Measurements from ENCODE around the gene OR52E1. TPM values are rescaled to one million over a fixed set of nuclear protein-coding genes. Genes with fewer than 3 reads are reported as not detected.
"Not testable (repeated sequence)": the region's sequence is repeated elsewhere in the genome, so short reads cannot be mapped to it uniquely, and the experiment has no call there.

The OR52E1 gene
- not detected for total RNA-seq

DNA sequence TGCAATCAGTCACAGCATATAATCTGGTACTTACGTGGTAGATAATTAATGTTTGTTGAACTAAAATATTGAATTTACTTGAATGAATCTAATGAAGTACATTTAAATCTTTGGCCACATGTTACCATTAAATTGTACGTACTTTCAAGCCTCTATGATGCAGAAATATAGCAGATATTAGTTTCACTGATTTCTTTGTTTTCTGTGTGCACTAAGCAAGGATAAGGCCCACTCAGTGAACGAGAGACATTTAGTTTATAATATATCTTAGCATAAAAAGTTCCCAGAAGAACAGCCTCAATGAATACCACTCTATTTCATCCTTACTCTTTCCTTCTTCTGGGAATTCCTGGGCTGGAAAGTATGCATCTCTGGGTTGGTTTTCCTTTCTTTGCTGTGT is at the start of gene OR52E1:
OR52E1 (plus strand) TSS at position 301 of the 400 bp plus-strand sequence.
- Mint-ChIP-seq H3K4me1 (no peaks in the 10 kb centered on the region), H3K27ac (no peak within 1 kb of the TSS), H3K36me3 (ENCODE audit: low read depth) (no peaks in the 10 kb centered on the region), H3K9me3 (no peaks in the 10 kb centered on the region), H3K27me3 (no peaks in the 10 kb centered on the region), H3K4me3 (no peak within 1 kb of the TSS)
- POLR2A ChIA-PET = no interaction called here
- CTCF ChIA-PET = no interaction called here
- DNase-seq = no peak

DNA sequence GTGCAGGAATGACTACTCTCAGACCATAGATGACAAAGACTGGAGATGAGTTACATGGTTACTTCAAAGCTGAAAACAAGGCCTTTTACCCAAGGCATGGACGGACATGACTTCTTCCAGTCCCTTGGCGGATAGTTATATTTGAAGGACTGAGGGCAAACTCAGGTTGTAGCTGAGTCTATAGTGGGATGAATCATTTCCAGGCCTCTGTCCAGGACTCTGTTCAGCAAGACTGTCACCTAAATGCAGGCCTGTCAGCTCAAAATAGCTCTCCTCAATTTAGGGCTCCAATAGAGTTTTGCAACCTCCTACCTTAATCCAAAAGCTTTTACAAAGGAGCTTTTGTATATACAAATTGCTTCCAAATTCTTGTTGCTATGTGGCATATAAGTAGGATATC is 47.4 kb upstream of the OR52E1 start:
- H3K4me1 Mint-ChIP-seq = no peaks in the 10 kb centered on the region
- POLR2A ChIA-PET = no interaction called here

DNA sequence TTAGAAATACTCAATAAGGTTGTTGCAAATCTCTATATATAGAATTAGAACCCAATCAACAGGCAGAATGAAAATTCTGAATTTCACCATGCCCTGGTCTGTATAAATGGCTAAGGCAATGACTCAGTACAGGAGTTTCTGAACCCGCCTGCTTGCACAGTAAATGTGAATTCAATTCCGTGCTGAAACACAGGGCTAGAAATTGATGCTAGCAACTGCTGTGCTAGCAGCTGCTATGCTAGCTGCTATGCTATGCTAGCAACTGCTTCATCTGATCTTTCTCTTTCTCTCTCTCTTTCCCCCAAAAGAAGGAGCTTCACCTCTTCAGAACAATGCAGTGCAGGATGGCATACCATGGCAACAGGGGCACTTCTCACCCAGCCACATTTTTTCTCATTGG is 32.7 kb upstream of the OR52E1 start:
- H3K27me3 Mint-ChIP-seq = no peaks in the 10 kb centered on the region
- no peak for DNase-seq
- H3K9me3 Mint-ChIP-seq = no peaks in the 10 kb centered on the region
- no peaks in the 10 kb centered on the region for H3K36me3 Mint-ChIP-seq (ENCODE audit: low read depth)
- H3K4me1 Mint-ChIP-seq = no peaks in the 10 kb centered on the region
- no peak overlapping the region for H3K27ac Mint-ChIP-seq
- H3K4me3 Mint-ChIP-seq = no peak overlapping the region
- ChIA-PET CTCF (no interaction called here), POLR2A (no interaction called here)

More for the DNA sequence above, 47.4 kb upstream of the OR52E1 start:
- Mint-ChIP-seq H3K27ac (no peak overlapping the region), H3K36me3 (ENCODE audit: low read depth) (no peaks in the 10 kb centered on the region), H3K4me3 (no peak overlapping the region), H3K27me3 (no peaks in the 10 kb centered on the region), H3K9me3 (peaks cover 7% of the 10 kb centered on the region)
- CTCF ChIA-PET = no interaction called here
- no peak for DNase-seq

DNA sequence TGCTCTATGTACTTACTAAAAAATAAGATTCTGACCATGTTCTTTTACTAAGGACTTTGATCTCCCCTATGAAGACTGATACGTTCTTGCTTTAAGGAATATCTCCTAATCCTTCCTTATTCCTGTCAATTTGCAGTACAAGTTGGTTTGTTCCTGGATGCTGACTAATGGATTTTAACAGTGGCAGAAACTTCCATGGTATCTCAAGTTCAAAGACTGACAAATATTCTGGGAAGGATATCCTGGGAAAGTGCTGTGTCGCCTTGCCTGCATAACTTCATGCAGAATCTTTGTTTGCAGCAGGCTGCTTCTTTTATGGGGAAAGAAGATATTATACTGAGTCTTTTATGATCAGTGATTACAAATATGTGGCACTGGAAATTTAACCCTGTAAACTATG is 31.4 kb upstream of the OR52E1 start:
- POLR2A ChIA-PET = no interaction called here

DNA sequence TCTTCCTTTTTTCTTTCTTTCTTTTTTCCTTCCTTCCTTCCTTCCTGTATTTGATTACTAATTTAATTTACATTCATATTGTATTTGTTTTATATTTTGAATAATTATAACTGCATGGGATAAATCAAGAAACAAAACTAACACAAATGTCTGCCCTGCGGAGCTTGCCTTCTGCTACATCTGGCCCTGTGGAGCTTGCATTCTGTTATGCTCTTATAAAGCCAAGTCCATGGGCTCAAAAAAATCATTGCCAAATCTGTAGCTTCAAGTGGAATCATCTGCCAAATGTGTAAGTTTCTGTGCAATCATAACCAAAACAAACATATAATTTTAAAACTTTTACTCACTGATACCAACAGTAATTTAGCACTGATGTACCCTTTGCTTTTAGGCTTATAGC is 31.0 kb upstream of the OR52E1 start:
- DNase-seq = no peak
- Mint-ChIP-seq H3K36me3 (ENCODE audit: low read depth) (no peaks in the 10 kb centered on the region), H3K27ac (no peak overlapping the region), H3K4me1 (no peaks in the 10 kb centered on the region), H3K27me3 (no peaks in the 10 kb centered on the region), H3K9me3 (no peaks in the 10 kb centered on the region), H3K4me3 (no peak overlapping the region)
- POLR2A ChIA-PET = no interaction called here
- CTCF ChIA-PET = no interaction called here

More for the DNA sequence above, 31.4 kb upstream of the OR52E1 start:
- Mint-ChIP-seq H3K27me3 (no peaks in the 10 kb centered on the region), H3K9me3 (no peaks in the 10 kb centered on the region), H3K4me3 (no peak overlapping the region), H3K27ac (no peak overlapping the region), H3K36me3 (ENCODE audit: low read depth) (no peaks in the 10 kb centered on the region), H3K4me1 (no peaks in the 10 kb centered on the region)
- CTCF ChIA-PET = no interaction called here
- DNase-seq = no peak

DNA sequence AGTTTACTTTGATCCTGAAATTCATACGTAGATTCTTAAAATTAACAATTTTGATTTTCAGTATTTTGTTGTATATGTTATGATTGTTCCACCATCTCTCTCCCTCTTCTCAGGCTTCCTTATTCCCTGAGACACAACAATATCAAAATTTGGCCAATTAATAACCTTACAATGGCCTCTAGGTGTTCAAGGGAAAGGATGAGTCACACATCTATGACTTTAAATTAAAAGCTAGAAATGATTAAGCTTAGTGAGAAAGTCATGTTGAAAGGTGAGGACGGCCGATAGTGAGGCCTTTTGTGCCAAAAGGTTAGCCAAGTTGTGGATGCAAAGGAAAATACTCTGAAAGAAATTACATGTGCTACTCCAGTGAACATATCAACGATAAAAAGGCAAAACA is 28.5 kb upstream of the OR52E1 start:
- Mint-ChIP-seq H3K36me3 (ENCODE audit: low read depth) (no peaks in the 10 kb centered on the region), H3K4me1 (no peaks in the 10 kb centered on the region)

DNA sequence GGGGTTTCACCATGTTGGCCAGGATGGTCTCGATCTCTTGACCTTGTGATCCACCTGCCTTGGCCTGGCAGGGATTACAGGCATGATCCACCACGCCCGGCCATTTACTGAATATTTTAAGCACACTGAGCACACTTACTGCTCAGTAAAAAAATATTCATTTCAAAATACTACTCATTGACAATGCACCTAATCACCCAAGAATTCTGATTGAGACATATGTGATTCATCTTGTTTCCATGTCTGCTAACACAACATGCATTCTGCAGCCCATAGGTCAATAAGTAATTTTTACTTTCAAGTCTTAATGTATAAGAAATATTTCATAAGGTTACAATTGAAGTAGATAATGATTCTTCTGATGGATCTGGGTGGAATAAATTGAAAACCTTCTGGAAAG is 27.3 kb upstream of the OR52E1 start:
- ChIA-PET CTCF (no interaction called here), POLR2A (no interaction called here)
- Mint-ChIP-seq H3K27ac (no peak overlapping the region), H3K9me3 (no peaks in the 10 kb centered on the region), H3K4me1 (no peaks in the 10 kb centered on the region), H3K36me3 (ENCODE audit: low read depth) (no peaks in the 10 kb centered on the region), H3K4me3 (no peak overlapping the region), H3K27me3 (no peaks in the 10 kb centered on the region)
- DNase-seq = no peak

More for the DNA sequence above, 28.5 kb upstream of the OR52E1 start:
- Mint-ChIP-seq H3K27ac (no peak overlapping the region), H3K27me3 (no peaks in the 10 kb centered on the region), H3K4me3 (no peak overlapping the region), H3K9me3 (no peaks in the 10 kb centered on the region)
- DNase-seq = no peak
- ChIA-PET CTCF (no interaction called here), POLR2A (no interaction called here)

DNA sequence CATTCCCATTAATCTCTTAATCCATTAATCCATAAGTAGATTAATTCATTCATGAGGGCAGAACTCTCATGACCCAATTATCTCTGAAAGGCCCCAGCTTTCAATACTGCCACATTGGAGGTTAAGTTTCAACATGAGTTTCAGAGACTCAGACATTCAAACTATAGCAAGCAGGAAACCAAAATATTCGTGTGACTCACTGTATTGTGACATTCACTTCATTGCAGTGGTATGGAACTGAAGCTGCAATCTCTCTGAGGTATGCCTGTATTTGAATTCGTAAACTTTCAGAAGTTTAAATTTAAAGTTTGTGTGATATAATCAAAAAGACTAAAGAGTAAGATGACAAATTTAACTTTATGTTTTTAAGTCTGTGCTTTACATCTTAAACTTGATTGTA is 26.0 kb upstream of the OR52E1 start:
- ChIA-PET POLR2A (no interaction called here), CTCF (no interaction called here)
- H3K4me3 Mint-ChIP-seq = no peak overlapping the region
- DNase-seq = no peak
- no peaks in the 10 kb centered on the region for H3K4me1 Mint-ChIP-seq
- no peak overlapping the region for H3K27ac Mint-ChIP-seq
- no peaks in the 10 kb centered on the region for H3K27me3 Mint-ChIP-seq
- no peaks in the 10 kb centered on the region for H3K36me3 Mint-ChIP-seq (ENCODE audit: low read depth)
- no peaks in the 10 kb centered on the region for H3K9me3 Mint-ChIP-seq

DNA sequence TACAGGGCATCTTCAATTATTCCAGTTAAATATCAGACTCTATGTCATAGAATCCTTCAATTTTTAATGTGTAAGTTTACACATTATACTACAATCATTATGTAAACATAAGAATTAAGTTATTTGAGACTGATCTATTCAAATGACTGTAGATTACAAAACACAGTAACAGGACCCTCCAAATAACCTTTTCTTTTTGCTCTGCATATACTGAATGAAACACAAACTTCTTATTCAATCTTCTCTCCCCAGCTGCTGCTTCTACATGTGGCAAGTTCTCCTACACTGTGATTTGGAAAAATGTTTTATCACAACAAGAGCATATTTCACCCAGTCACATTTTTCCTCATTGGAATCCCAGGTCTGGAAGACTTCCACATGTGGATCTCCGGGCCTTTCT is 23.1 kb upstream of the OR52E1 start, which contains the start of gene OR52J3:
OR52J3 (plus strand) TSS at position 301 of the 400 bp plus-strand sequence; CDS start at position 301, 0 bp downstream.
- no peaks in the 10 kb centered on the region for H3K27me3 Mint-ChIP-seq
- no peaks in the 10 kb centered on the region for H3K36me3 Mint-ChIP-seq (ENCODE audit: low read depth)
- no peak for DNase-seq
- H3K4me3 Mint-ChIP-seq = no peak within 1 kb of the TSS
- no peaks in the 10 kb centered on the region for H3K9me3 Mint-ChIP-seq
- ChIA-PET POLR2A (no interaction called here), CTCF (no interaction called here)
- H3K4me1 Mint-ChIP-seq = no peaks in the 10 kb centered on the region
- no peak within 1 kb of the TSS for H3K27ac Mint-ChIP-seq

DNA sequence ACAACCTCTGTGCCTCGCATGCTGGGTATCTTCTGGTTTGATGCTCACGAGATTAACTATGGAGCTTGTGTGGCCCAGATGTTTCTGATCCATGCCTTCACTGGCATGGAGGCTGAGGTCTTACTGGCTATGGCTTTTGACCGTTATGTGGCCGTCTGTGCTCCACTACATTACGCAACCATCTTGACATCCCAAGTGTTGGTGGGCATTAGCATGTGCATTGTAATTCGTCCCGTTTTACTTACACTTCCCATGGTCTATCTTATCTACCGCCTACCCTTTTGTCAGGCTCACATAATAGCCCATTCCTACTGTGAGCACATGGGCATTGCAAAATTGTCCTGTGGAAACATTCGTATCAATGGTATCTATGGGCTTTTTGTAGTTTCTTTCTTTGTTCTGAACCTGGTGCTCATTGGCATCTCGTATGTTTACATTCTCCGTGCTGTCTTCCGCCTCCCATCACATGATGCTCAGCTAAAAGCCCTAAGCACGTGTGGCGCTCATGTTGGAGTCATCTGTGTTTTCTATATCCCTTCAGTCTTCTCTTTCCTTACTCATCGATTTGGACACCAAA is 22.5 kb upstream of the OR52E1 start:
- CTCF ChIA-PET = no interaction called here
- no peaks in the 10 kb centered on the region for H3K36me3 Mint-ChIP-seq (ENCODE audit: low read depth)
- H3K27me3 Mint-ChIP-seq = no peaks in the 10 kb centered on the region
- no peak overlapping the region for H3K27ac Mint-ChIP-seq
- POLR2A ChIA-PET = no interaction called here
- H3K9me3 Mint-ChIP-seq = no peaks in the 10 kb centered on the region
- DNase-seq = no peak
- no peak overlapping the region for H3K4me3 Mint-ChIP-seq
- no peaks in the 10 kb centered on the region for H3K4me1 Mint-ChIP-seq

DNA sequence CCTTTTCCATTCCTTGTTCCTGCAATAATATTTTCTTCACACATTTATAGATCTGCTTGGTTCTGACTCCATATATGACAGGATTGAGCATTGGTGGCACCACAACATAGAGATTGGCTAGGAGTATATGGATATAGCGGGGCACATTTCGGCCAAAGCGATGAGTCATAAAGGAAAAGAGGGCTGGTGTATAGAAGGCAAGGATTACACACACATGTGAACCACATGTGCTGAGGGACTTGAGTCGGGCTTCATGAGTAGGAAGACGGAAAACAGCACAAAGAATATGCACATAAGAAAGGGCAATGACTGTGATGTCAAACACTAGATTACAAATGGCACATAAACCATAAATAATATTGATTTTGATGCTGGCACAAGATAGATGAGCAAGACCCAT is 10.7 kb upstream of the OR52E1 start:
- H3K27me3 Mint-ChIP-seq; H3K9me3 Mint-ChIP-seq; H3K4me3 Mint-ChIP-seq; H3K36me3 Mint-ChIP-seq (ENCODE audit: low read depth); H3K27ac Mint-ChIP-seq; CTCF ChIA-PET; H3K4me1 Mint-ChIP-seq; POLR2A ChIA-PET; DNase-seq: not testable (repeated sequence)

DNA sequence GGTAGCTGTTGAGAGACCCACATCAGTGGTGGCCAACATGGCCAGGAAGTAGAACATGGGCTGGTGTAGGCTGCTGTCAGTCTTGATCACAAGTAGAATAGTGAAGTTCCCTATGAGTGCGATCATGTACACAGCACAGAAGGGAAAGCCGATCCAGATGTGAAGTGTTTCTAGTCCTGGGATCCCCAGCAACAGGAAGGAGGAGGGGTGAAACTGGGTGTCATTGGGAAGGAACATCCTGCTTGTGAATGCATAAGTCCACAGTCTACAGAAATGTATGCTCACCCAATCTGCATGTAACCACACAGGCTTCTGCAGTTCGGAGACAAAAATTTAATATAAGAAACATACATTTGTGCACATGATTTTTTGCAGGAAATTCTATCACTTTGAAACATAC is 10.0 kb upstream of the OR52E1 start, which contains the start of gene OR52E2:
OR52E2 (minus strand) TSS at position 237 of the 400 bp plus-strand sequence; CDS start at position 237, 0 bp downstream.
- no peaks in the 10 kb centered on the region for H3K36me3 Mint-ChIP-seq (ENCODE audit: low read depth)
- peaks cover 2% of the 10 kb centered on the region for H3K27me3 Mint-ChIP-seq
- ChIA-PET CTCF (no interaction called here), POLR2A (no interaction called here)
- no peaks in the 10 kb centered on the region for H3K4me1 Mint-ChIP-seq
- H3K9me3 Mint-ChIP-seq = no peaks in the 10 kb centered on the region
- no peak within 1 kb of the TSS for H3K27ac Mint-ChIP-seq
- H3K4me3 Mint-ChIP-seq = no peak within 1 kb of the TSS
- no peak for DNase-seq

DNA sequence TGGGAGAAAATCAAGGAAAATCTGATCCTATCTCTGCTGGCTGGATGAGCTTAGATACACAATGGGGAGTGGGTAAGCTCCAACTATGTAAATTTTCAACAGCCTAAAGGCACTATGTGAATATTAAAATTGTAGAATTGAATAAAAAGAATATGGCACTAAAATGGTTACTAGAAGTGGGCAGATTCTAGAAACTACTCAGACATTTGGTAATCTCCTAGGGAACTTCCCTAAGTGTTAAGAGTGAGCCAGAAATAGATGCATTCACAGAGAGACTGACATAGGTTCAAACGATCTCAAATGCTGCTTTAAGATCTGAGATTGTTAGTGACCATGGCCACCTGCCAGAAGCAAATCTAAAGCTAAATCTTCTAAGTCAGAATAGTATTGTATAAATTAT is 4.3 kb upstream of the OR52E1 start:
- POLR2A ChIA-PET = no interaction called here
- Mint-ChIP-seq H3K9me3 (no peaks in the 10 kb centered on the region), H3K27ac (no peak overlapping the region), H3K4me3 (no peak overlapping the region), H3K27me3 (no peaks in the 10 kb centered on the region), H3K4me1 (no peaks in the 10 kb centered on the region), H3K36me3 (ENCODE audit: low read depth) (no peaks in the 10 kb centered on the region)
- CTCF ChIA-PET = no interaction called here
- DNase-seq = no peak

DNA sequence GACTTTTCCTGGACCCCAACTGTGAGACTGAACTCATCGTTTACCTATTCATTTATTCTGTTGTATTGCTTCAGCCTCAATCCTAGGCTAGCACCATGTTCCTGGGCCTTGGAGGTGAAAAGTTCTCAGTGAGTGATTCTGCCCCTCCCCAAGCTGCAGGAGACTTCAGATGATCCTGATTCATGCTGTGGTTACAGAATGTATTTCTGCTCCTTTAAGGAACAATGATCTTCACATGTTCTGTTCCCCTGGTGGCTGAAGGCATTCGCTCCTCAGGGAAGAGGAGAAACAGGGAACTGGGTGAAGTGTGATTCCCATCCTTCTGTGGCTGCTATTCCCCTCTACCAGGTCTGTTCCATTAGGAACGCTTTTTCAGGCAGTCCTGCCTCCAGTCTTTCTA is 2.4 kb downstream of the OR52E1 start:
- ChIA-PET POLR2A (no interaction called here), CTCF (no interaction called here)
- Mint-ChIP-seq H3K36me3 (ENCODE audit: low read depth) (no peaks in the 10 kb centered on the region), H3K4me1 (no peaks in the 10 kb centered on the region), H3K4me3 (no peak overlapping the region), H3K27me3 (no peaks in the 10 kb centered on the region), H3K27ac (no peak overlapping the region), H3K9me3 (no peaks in the 10 kb centered on the region)
- no peak for DNase-seq

Measured in activated CD4-positive, alpha-beta T cell treated with anti-CD3 and anti-CD28 coated beads, Interleukin-2, amount 10 ng/mL, durations not matched to agents 7 days and 5 days (primary cell).